Heart right ventricle (tissue), 16 donors: ENCODE measurements around the gene CYP2W1. TPM values are rescaled to one million over a fixed set of nuclear protein-coding genes. Genes with fewer than 3 reads are reported as not detected.

Experiments used
- ATAC-seq, 8 donors: fragments of 200-7000 bp; cut with Tn5 transposase; one replicate each; pipeline ENCODE4 v1.9.1; 2020; ENCODE audit warnings: mild to moderate bottlenecking in 8 of 8, moderate library complexity in 8 of 8, moderate number of reproducible peaks in 1 of 8
- DNase-seq, 2 donors: peaks; one replicate each; pipeline ENCODE4 v3.0.0-alpha.2; 2020
- H3K27ac ChIP-seq, 10 donors: fragments of 200-600 bp; sonication (generic) in 2 of 10; one replicate each; pipeline versions ENCODE4 v1.5.0 to v1.8.0; 2020 to 2022; ENCODE audit warnings: mild to moderate bottlenecking in 3 of 10
- H3K27me3 ChIP-seq, 7 donors: fragments of 200-600 bp; one replicate each; pipeline ENCODE4 v1.8.0; 2021 to 2022; ENCODE audit warnings: mild to moderate bottlenecking in 2 of 7
- H3K36me3 ChIP-seq, 9 donors: fragments of 200-600 bp; sonication (generic) in 1 of 9; one replicate each; pipeline versions ENCODE4 v1.5.0 to v1.8.0; 2020 to 2022; ENCODE audit warnings: mild to moderate bottlenecking in 2 of 9
- H3K4me1 ChIP-seq, 9 donors: fragments of 200-600 bp; sonication (generic) in 1 of 9; one replicate each; pipeline versions ENCODE4 v1.5.0 to v1.8.0; 2020 to 2022; ENCODE audit warnings: mild to moderate bottlenecking in 4 of 9
- H3K4me3 ChIP-seq, 10 donors: fragments of 200-600 bp; sonication (generic) in 2 of 10; one replicate each; pipeline versions ENCODE4 v1.5.0 to v1.8.0; 2020 to 2022; ENCODE audit warnings: mild to moderate bottlenecking in 7 of 10, moderate library complexity in 2 of 10
- H3K9me3 ChIP-seq, 11 donors: fragments of 200-600 bp in 10 of 11; sonication (generic) in 2 of 11; one replicate each; pipeline versions ENCODE4 v1.5.0 to v1.8.0; 2013 to 2022; ENCODE audit warnings: mild to moderate bottlenecking in 2 of 11, control low read depth in 1 of 11, moderate library complexity in 1 of 11
- WGBS, 2 donors: extraction: QIAGEN DNeasy Blood & Tissue Kit; methylation state at CpG; one replicate each; pipeline ENCODE4 v1.1.7; 2013; ENCODE audit warnings: inconsistent platforms in 1 of 2; 5-methylcytosine and 5-hydroxymethylcytosine counted together
- intact Hi-C, 10 donors: fragments of 100-400 bp; cut with DNase I; formaldehyde crosslinking; loops; one replicate each; pipeline versions ENCODE4 v1.11.1 to v1.14.2; 2022
- polyA plus RNA-seq, 2 donors: library from polyadenylated mRNA; stranded (reverse); fragments of 200-250 nt; gene quantifications; one replicate each; pipeline ENCODE4 v1.2.3, GENCODE V29; 2013
- total RNA-seq, 10 donors: library from RNA; stranded (reverse); fragmentation: NEBNext Ultra II Directional in 3 of 10; extraction: Animal tissue kit (Norgen Biotek cat#: 25700) in 3 of 10; gene quantifications; one replicate each; pipeline versions ENCODE4 v1.2.1 to v1.2.4, GENCODE V29; 2021 to 2023
- TF ChIP-seq, protein P1 (sequence below), 9 donors: fragments of 200-600 bp; sonication (generic) in 2 of 9; IDR thresholded peaks; one replicate each; pipeline versions ENCODE4 v1.5.0 to v1.8.0; 2021 to 2022; ENCODE audit warnings: antibody characterized with exemption in 9 of 9, mild to moderate bottlenecking in 5 of 9, moderate library complexity in 1 of 9
- donor health status: Arrhythmogenic right ventricular cardiomyopathy.
- donor health status: ischemic (EF 13 %, LVEDD 7.1; RV severe dilation, severe dysfunction).
- donor health status: healthy with polysubstance abuse.
- donor health status: DM: no; HTN: yes; CAD: no.
- donor health status: DM: no; HTN: no; CAD: no.
- donor health status: ischemic (EF 25% LVEDD 6.9; RV normal size, moderate dysfunction).
- donor health status: ischemic (EF 25% LVEDD 5.7; RV mildly dilated, moderate dysfunction).
- donor health status: healthy.
- donor health status: DM: yes; HTN: yes; CAD: no.
- donor health status: Ischemic cardiomyopathy.
- donor health status: ischemic (EF 35%, LVEDD 5.7; RV mildly dilated, moderate dysfunction).
- donor health status: nonischemic (EF 11% LVEDD 7.7; RV severe dilation, severe dysfunction).
- donor health status: DM: yes; HTN: yes; CAD: no.
- donor health status: PGD.
- donor health status: ischemic (EF 29% LVEDD 5.4; RV normal size, mild dysfunction).
- donor health status: nonischemic (EF 23%, LVEDD 6.1; RV moderate dilation, normal function).

Gene CYP2W1
- total and polyA plus RNA-seq, 12 donors, result not detected

DNA sequence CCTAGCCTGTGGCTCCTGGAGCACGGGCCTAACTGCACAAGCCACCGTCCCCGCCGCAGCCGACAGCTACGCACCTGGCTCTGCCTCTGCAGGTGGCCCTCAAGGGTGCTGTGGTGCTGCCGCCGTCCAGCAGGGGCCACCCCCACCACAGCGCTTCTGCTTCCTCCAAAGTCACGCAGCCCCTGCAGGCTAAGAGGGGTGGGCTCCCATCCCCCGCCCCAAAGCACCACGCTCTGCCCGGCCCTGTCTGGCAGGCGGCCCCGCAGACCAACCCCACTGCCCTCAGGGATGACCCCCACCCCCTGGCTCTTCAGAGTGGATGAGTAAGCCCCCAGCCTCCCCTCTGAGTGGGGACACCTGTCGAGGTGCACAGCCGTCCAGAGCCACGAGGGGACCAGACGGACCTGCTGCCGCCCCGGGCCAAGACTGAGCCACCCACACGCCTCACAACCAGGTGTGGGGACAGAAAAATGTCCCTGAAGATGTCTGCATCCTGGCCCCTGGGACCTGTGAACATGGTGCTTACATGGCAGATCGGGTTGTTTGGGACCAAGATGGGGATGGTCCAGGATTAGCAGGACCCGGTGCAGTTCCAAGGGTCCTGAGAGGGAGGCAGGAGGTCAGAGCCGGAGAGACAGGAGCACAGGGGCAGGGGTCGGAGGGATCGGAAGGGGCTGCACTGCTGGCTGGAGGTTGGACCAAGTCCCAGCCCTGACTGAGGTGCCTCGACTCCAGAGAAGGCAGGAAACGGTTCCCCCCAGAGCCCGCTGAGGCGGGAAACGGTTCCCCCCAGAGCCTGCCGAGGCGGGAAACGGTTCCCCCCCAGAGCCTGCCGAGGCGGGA is 19.5 kb upstream of the CYP2W1 start:
- ATAC-seq (peak in 1 of 8 donors; percentile 7), DNase-seq (peak in 1 of 2 donors; percentile 13)
- TF ChIP-seq, protein P1, sequence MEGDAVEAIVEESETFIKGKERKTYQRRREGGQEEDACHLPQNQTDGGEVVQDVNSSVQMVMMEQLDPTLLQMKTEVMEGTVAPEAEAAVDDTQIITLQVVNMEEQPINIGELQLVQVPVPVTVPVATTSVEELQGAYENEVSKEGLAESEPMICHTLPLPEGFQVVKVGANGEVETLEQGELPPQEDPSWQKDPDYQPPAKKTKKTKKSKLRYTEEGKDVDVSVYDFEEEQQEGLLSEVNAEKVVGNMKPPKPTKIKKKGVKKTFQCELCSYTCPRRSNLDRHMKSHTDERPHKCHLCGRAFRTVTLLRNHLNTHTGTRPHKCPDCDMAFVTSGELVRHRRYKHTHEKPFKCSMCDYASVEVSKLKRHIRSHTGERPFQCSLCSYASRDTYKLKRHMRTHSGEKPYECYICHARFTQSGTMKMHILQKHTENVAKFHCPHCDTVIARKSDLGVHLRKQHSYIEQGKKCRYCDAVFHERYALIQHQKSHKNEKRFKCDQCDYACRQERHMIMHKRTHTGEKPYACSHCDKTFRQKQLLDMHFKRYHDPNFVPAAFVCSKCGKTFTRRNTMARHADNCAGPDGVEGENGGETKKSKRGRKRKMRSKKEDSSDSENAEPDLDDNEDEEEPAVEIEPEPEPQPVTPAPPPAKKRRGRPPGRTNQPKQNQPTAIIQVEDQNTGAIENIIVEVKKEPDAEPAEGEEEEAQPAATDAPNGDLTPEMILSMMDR (IDR thresholded peaks at IDR 0.05), result no peak
- H3K27me3 ChIP-seq, result peaks cover 0 to 4% (median 0%) of the 10 kb centered on the region in 7 donors
- no peak overlapping the region for H3K4me3 ChIP-seq
- H3K4me1 ChIP-seq, result peaks cover 21 to 53% (median 38%) of the 10 kb centered on the region in 9 donors
- 44 to 58% methylated on average over 37 of the region's 37 CpGs for WGBS, 2 donors
- intact Hi-C loops, result loop anchor here in 1 of 10 donors (10.0 kb wide), 2 partner anchors 79 to 179 kb away; no protein-coding TSS in a partner anchor
- peak overlapping the region in 8 of 10 donors; percentile 64 to 91 (median 86) for H3K27ac ChIP-seq
- H3K36me3 ChIP-seq, result peaks cover 0 to 23% (median 15%) of the 10 kb centered on the region in 9 donors
- no peaks in the 10 kb centered on the region for H3K9me3 ChIP-seq

DNA sequence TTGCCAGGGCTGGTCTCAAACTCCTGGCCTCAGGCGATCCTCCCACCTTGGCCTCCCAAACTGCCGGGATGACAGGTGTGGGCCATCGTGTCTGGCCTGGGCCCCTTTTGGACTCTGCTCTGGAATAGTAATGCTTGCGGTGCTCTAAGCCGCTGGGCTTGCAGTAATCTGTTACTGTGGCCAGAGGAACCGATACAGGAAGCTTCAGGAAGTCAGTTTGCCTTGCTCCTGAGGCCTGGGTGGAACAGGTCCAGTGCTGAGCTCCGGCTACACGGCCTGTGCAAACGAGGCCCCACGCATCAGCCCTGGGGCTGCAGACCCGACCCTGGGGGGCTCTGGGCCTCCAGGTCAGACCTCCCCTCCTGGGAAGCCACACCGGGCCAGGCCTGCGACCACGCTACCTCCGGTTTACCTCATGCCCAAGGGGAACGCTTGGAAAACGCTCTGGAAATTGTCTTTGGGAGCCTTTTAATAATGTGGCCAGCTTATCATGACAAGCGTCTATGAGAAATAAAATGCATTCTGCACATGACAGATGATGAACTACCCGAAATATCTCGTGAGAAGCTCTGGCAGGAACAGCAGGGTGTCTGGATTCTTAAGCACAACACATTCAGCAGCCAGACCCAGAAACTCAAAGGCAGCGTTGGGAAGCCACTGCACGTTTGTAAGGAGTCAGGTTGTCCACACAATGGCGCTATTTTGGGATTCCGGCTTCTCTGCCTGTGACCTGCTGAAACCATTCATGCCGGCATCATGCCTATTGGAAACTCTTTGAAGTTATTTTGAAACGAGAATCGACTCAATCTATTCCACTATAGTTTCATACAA is 18.4 kb upstream of the CYP2W1 start:
- H3K4me3 ChIP-seq, result peak overlapping the region in 2 of 10 donors; percentile 2 to 9

GRCh38 chr7:966291-967069 is 16.5 kb upstream of the CYP2W1 start:
- peaks cover 0 to 53% (median 36%) of the 10 kb centered on the region in 9 donors for H3K36me3 ChIP-seq
- H3K27ac ChIP-seq, result peak overlapping the region in 6 of 10 donors; percentile 64 to 91 (median 86)
- TF ChIP-seq, protein P1 (IDR thresholded peaks at IDR 0.05), result no peak
- peaks cover 21 to 58% (median 45%) of the 10 kb centered on the region in 9 donors for H3K4me1 ChIP-seq
- peak in 1 of 2 donors; percentile 2 for DNase-seq
- no peaks in the 10 kb centered on the region for H3K9me3 ChIP-seq
- WGBS, 2 donors, result 84 to 87% methylated on average over 22 of the region's 22 CpGs
- no peak for ATAC-seq
- no peak overlapping the region for H3K4me3 ChIP-seq
- peaks cover 0 to 4% (median 0%) of the 10 kb centered on the region in 7 donors for H3K27me3 ChIP-seq
- intact Hi-C loops, result loop anchor here in 1 of 10 donors (10.0 kb wide), 2 partner anchors 82 to 182 kb away; no protein-coding TSS in a partner anchor

More for the DNA sequence above, 18.4 kb upstream of the CYP2W1 start:
- peaks cover 0 to 4% (median 0%) of the 10 kb centered on the region in 7 donors for H3K27me3 ChIP-seq
- ATAC-seq (peak; percentile 48 to 75 (median 64)), DNase-seq (peak; percentile 23 to 66)
- H3K36me3 ChIP-seq, result peaks cover 0 to 34% (median 26%) of the 10 kb centered on the region in 9 donors
- H3K4me1 ChIP-seq, result peaks cover 21 to 62% (median 44%) of the 10 kb centered on the region in 9 donors
- intact Hi-C loops, result loop anchor here in 1 of 10 donors (10.0 kb wide), 2 partner anchors 80 to 180 kb away; no protein-coding TSS in a partner anchor
- WGBS, 2 donors, result 20 to 27% methylated on average over 27 of the region's 27 CpGs
- no peaks in the 10 kb centered on the region for H3K9me3 ChIP-seq
- peak overlapping the region; percentile 64 to 91 (median 82) for H3K27ac ChIP-seq
- TF ChIP-seq, protein P1 (IDR thresholded peaks at IDR 0.05), result peak in 6 of 9 donors; percentile 22 to 49 (median 30)
